ENCODE results near the gene TMEM151B. TPM values are rescaled to one million over a fixed set of nuclear protein-coding genes. Genes with fewer than 3 reads are reported as not detected.

Gene TMEM151B
- polyA plus RNA-seq, 1 of the 3 experiments (the other 2 are of a cell fraction), result 0.05 TPM

DNA sequence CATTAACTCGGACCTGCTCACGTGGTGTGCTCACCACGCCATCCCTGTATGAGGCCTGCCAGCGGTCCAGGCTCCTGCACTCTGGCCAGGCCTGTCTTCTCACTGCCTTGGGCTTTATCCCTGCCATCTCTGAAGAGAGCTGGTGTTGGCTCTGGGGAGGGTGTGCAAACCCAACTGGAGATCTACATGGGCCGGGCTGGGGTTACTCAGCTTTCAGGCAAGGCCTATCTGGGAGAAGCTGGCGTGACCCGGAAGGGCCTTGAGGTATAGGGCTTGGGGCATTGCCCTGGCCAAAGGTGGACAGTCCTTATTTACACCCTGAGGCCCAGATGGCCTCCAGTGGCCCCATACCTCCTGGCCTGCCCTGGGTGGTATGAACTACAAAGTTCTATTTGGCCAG lies 41.8 kb upstream of the TMEM151B start:
- no peak for DNase-seq
- 96% methylated on average over 7 of the region's 7 CpGs for WGBS (ENCODE audit: low lambda C conversion rate)
- no peaks in the 10 kb centered on the region for H3K9me2 ChIP-seq
- H3K9ac ChIP-seq, result no peak overlapping the region
- TF ChIP-seq, protein P1, sequence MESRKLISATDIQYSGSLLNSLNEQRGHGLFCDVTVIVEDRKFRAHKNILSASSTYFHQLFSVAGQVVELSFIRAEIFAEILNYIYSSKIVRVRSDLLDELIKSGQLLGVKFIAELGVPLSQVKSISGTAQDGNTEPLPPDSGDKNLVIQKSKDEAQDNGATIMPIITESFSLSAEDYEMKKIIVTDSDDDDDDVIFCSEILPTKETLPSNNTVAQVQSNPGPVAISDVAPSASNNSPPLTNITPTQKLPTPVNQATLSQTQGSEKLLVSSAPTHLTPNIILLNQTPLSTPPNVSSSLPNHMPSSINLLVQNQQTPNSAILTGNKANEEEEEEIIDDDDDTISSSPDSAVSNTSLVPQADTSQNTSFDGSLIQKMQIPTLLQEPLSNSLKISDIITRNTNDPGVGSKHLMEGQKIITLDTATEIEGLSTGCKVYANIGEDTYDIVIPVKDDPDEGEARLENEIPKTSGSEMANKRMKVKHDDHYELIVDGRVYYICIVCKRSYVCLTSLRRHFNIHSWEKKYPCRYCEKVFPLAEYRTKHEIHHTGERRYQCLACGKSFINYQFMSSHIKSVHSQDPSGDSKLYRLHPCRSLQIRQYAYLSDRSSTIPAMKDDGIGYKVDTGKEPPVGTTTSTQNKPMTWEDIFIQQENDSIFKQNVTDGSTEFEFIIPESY (IDR thresholded peaks at IDR 0.05; ENCODE audit: borderline replicate concordance, low read depth), result no peak
- TF ChIP-seq GABPA (IDR thresholded peaks at IDR 0.05; ENCODE audit: low read depth), result no peak
- no peak for TF ChIP-seq RXRA (IDR thresholded peaks at IDR 0.05; ENCODE audit: borderline replicate concordance, low read depth)
- no peak for TF ChIP-seq YY1 (IDR thresholded peaks at IDR 0.05; ENCODE audit: low read depth)
- TF ChIP-seq CHD2 (IDR thresholded peaks at IDR 0.05; ENCODE audit: low read length, partially characterized antibody), result no peak
- no peak for TF ChIP-seq EP300 (IDR thresholded peaks at IDR 0.05; ENCODE audit: borderline replicate concordance in 1 of 2, low read depth in 1 of 2, low read length in 1 of 2)
- no peak for TF ChIP-seq RFX5 (IDR thresholded peaks at IDR 0.05; ENCODE audit: low read length)
- no peak for TF ChIP-seq REST (IDR thresholded peaks at IDR 0.05; ENCODE audit: low read depth, low read length)
- ChIA-PET CTCF (interaction anchor here (1.2 to 13.7 kb wide), 6 partner anchors 6 to 132 kb away, joined by 3 to 224 read pairs (median 4); no protein-coding TSS in a partner anchor), POLR2A (interaction anchor here (0.9 to 3.1 kb wide), 2 partner anchors 18 to 29 kb away, joined by 3 to 25 read pairs; partner anchors contain the start of genes HSP90AB1 and SLC35B2)
- H3K27me3 ChIP-seq (ENCODE audit: insufficient read depth), result no peaks in the 10 kb centered on the region
- no peak overlapping the region for H3K4me2 ChIP-seq
- H2AFZ ChIP-seq (ENCODE audit: low read depth), result no peak overlapping the region
- H3K9me3 ChIP-seq, result no peaks in the 10 kb centered on the region
- peak overlapping the region in 1 of 2 experiments; percentile 0; a peak in 1 of 4 replicates for H3K27ac ChIP-seq (ENCODE audit: low read depth in 2 of 2, low read length in 1 of 2)
- H3K4me3 ChIP-seq (ENCODE audit: low read depth in 2 of 2, low read length in 1 of 2), result no peak overlapping the region
- H3K4me1 ChIP-seq (ENCODE audit: control insufficient read depth in 1 of 2, insufficient read depth in 2 of 2, low read depth in 1 of 2, low read length in 1 of 2), result peaks cover 9 to 80% of the 10 kb centered on the region in 2 experiments; a peak in 3 of 4 replicates
- peaks cover 7% of the 10 kb centered on the region; the same call in 1 of the 2 replicates for H3K79me2 ChIP-seq (ENCODE audit: insufficient read depth)
- peaks cover 0 to 6% of the 10 kb centered on the region in 2 experiments for H3K36me3 ChIP-seq (replicated peaks in 1 of 2; ENCODE audit: control insufficient read depth in 1 of 2, insufficient read depth in 2 of 2, low read length in 1 of 2)
- peaks cover 5% of the 10 kb centered on the region; the same call in 1 of the 2 replicates for H4K20me1 ChIP-seq (ENCODE audit: insufficient read depth)
- H3F3A ChIP-seq (replicated peaks; ENCODE audit: insufficient read depth), result no peaks in the 10 kb centered on the region

DNA sequence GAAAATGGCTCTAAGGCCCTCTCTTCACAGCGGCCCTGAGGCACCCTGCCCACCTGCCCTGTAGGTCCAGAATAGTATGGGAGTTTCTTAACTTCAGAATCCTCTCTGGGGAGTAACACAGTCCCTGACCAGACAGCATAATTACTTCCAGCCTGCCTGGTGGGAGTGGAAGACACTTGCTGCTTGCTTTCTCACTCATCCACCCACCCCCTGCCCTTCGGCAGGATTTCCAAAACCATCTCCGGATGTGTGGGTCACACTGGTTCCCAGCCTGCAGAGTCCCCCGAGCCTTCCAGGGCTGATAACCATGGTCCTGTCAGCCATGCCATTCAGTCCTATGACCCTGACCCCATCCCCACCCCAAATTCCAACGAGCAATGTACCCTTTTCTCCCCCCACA lies 41.4 kb upstream of the TMEM151B start:
- no peak overlapping the region for H3K9ac ChIP-seq
- no peak overlapping the region for H3K4me2 ChIP-seq
- H3K4me1 ChIP-seq (ENCODE audit: control insufficient read depth in 1 of 2, insufficient read depth in 2 of 2, low read depth in 1 of 2, low read length in 1 of 2), result peaks cover 9 to 84% of the 10 kb centered on the region in 2 experiments
- no peaks in the 10 kb centered on the region for H3K27me3 ChIP-seq (ENCODE audit: insufficient read depth)
- ChIA-PET CTCF (interaction anchor here (1.2 to 13.7 kb wide), 6 partner anchors 6 to 132 kb away, joined by 3 to 224 read pairs (median 4); no protein-coding TSS in a partner anchor), POLR2A (interaction anchor here (0.9 kb wide), 1 partner anchor 28 kb away, joined by 3 read pairs; the partner anchor contains the start of gene SLC35B2)
- H2AFZ ChIP-seq (ENCODE audit: low read depth), result no peak overlapping the region
- TF ChIP-seq FOSL2 (IDR thresholded peaks at IDR 0.05; ENCODE audit: borderline replicate concordance, low read depth) (no peak), MEF2A (IDR thresholded peaks at IDR 0.05; ENCODE audit: borderline replicate concordance, low read depth) (no peak), JUND (IDR thresholded peaks at IDR 0.05) (no peak), RAD21 (IDR thresholded peaks at IDR 0.05; ENCODE audit: low read length) (no peak), SIN3A (IDR thresholded peaks at IDR 0.05; ENCODE audit: borderline replicate concordance, low read depth, low read length) (no peak), YY1 (IDR thresholded peaks at IDR 0.05; ENCODE audit: low read depth) (no peak), FOXJ3 (CRISPR knock-in tag; IDR thresholded peaks at IDR 0.05) (no peak), MAX (IDR thresholded peaks at IDR 0.05; ENCODE audit: low read depth) (no peak), MXI1 (IDR thresholded peaks at IDR 0.05; ENCODE audit: low read depth, low read length) (no peak), RFX5 (IDR thresholded peaks at IDR 0.05; ENCODE audit: low read length) (no peak), SMC3 (IDR thresholded peaks at IDR 0.05; ENCODE audit: low read depth, low read length) (no peak), TCF12 (IDR thresholded peaks at IDR 0.05) (no peak), RXRA (IDR thresholded peaks at IDR 0.05; ENCODE audit: borderline replicate concordance, low read depth) (no peak), CHD2 (IDR thresholded peaks at IDR 0.05; ENCODE audit: low read length, partially characterized antibody) (no peak)
- TF ChIP-seq, protein P2, sequence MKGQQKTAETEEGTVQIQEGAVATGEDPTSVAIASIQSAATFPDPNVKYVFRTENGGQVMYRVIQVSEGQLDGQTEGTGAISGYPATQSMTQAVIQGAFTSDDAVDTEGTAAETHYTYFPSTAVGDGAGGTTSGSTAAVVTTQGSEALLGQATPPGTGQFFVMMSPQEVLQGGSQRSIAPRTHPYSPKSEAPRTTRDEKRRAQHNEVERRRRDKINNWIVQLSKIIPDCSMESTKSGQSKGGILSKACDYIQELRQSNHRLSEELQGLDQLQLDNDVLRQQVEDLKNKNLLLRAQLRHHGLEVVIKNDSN (IDR thresholded peaks at IDR 0.05; ENCODE audit: borderline replicate concordance, low read depth), result no peak
- TF ChIP-seq, protein P3, sequence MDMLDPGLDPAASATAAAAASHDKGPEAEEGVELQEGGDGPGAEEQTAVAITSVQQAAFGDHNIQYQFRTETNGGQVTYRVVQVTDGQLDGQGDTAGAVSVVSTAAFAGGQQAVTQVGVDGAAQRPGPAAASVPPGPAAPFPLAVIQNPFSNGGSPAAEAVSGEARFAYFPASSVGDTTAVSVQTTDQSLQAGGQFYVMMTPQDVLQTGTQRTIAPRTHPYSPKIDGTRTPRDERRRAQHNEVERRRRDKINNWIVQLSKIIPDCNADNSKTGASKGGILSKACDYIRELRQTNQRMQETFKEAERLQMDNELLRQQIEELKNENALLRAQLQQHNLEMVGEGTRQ (IDR thresholded peaks at IDR 0.05; ENCODE audit: borderline replicate concordance, low read depth, low read length), result no peak
- H3F3A ChIP-seq (replicated peaks; ENCODE audit: insufficient read depth), result no peaks in the 10 kb centered on the region
- peaks cover 5% of the 10 kb centered on the region; the same call in 1 of the 2 replicates for H4K20me1 ChIP-seq (ENCODE audit: insufficient read depth)
- H3K4me3 ChIP-seq (ENCODE audit: low read depth in 2 of 2, low read length in 1 of 2), result no peak overlapping the region
- peak overlapping the region in 1 of 2 experiments; percentile 17; a peak in 1 of 4 replicates for H3K27ac ChIP-seq (ENCODE audit: low read depth in 2 of 2, low read length in 1 of 2)
- no peak for DNase-seq
- no peaks in the 10 kb centered on the region for H3K9me2 ChIP-seq
- H3K36me3 ChIP-seq (replicated peaks in 1 of 2; ENCODE audit: control insufficient read depth in 1 of 2, insufficient read depth in 2 of 2, low read length in 1 of 2), result peaks cover 0 to 6% of the 10 kb centered on the region in 2 experiments
- no peaks in the 10 kb centered on the region for H3K9me3 ChIP-seq
- peaks cover 7% of the 10 kb centered on the region; the same call in 1 of the 2 replicates for H3K79me2 ChIP-seq (ENCODE audit: insufficient read depth)
- 81% methylated on average over 3 of the region's 5 CpGs for WGBS (ENCODE audit: low lambda C conversion rate)
